B cell (primary cell): ENCODE data around the gene ZNF423. TPM values are rescaled to one million over a fixed set of nuclear protein-coding genes. Genes with fewer than 3 reads are reported as not detected.
A peak's percentile ranks its signal among the peaks of the same experiment; 100 is the strongest.

Experiments
- ATAC-seq: fragments of 200-7000 bp; cut with Tn5 transposase; one replicate; pipeline ENCODE4 v1.10.0; 2021; ENCODE audit warnings: low read depth, mild to moderate bottlenecking, moderate number of reproducible peaks, moderate library complexity
- CTCF ChIA-PET: fragments of 350-600 bp; sonication (Branson Sonifier 250); formaldehyde crosslinking; loops from one replicate; lab custom pipeline; 2021; ENCODE audit warnings: antibody characterized with exemption, inconsistent platforms; lab: Charles Lee
- POLR2A ChIA-PET: fragments of 350-600 bp; sonication (Branson Sonifier 250); formaldehyde crosslinking; loops from one replicate; lab custom pipeline; 2021; ENCODE audit warnings: antibody characterized with exemption; lab: Charles Lee
- DNase-seq: peaks from one replicate; pipeline ENCODE4 v3.0.0; 2013
- H2AFZ ChIP-seq: 2 replicates; pipeline ENCODE4 v1.6.1; 2012; ENCODE audit warnings: mild to moderate bottlenecking, low read depth, low read length; ENCODE audit not compliant: insufficient read depth, poor library complexity, severe bottlenecking
- H3K27ac ChIP-seq, 2 donors: 1 replicate in 1 of 2; 2 replicates in 1 of 2; pipeline ENCODE4 v1.5.1; 2012 to 2013; ENCODE audit warnings: low read length in 2 of 2, mild to moderate bottlenecking in 2 of 2, moderate library complexity in 1 of 2
- H3K27me3 ChIP-seq, 4 experiments: fragments of 200-600 bp in 1 of 4; sonication (generic) in 1 of 4; replicated peaks in 1 of 4; 1 replicate in 2 of 4; 2 replicates in 2 of 4; pipeline versions ENCODE4 v1.6.1 to v1.7.0; 2013 to 2016; ENCODE audit warnings: low read length in 3 of 4, mild to moderate bottlenecking in 2 of 4, mixed read lengths in 1 of 4, moderate library complexity in 1 of 4; ENCODE audit not compliant: insufficient read depth in 4 of 4, control insufficient read depth in 3 of 4; ENCODE audit errors: control extremely low read depth in 1 of 4
- H3K36me3 ChIP-seq, 2 experiments: replicated peaks in 1 of 2; 1 replicate in 1 of 2; 2 replicates in 1 of 2; pipeline versions ENCODE4 v1.6.1 to v1.7.1; 2013; ENCODE audit warnings: low read length in 1 of 2; ENCODE audit not compliant: insufficient read depth in 2 of 2, control insufficient read depth in 1 of 2; ENCODE audit errors: control extremely low read depth in 1 of 2, extremely low read depth in 1 of 2
- H3K4me1 ChIP-seq, 2 donors: fragments of 200-600 bp in 1 of 2; sonication (generic) in 1 of 2; 1 replicate in 1 of 2; 2 replicates in 1 of 2; pipeline versions ENCODE4 v1.5.1 to v1.6.1; 2013 to 2017; ENCODE audit warnings: low read length in 2 of 2; ENCODE audit not compliant: control insufficient read depth in 2 of 2, insufficient read depth in 2 of 2
- H3K4me2 ChIP-seq: replicated peaks from 2 replicates; pipeline ENCODE3; 2012; ENCODE audit warnings: mild to moderate bottlenecking, low read depth, low read length; ENCODE audit not compliant: poor library complexity, severe bottlenecking
- H3K4me3 ChIP-seq, 5 experiments: fragments of 200-600 bp in 1 of 5; sonication (generic) in 1 of 5; 1 replicate in 3 of 5; 2 replicates in 2 of 5; pipeline versions ENCODE4 v1.5.1 to v1.7.0; 2011 to 2016; ENCODE audit warnings: low read length in 4 of 5, mild to moderate bottlenecking in 4 of 5, low read depth in 2 of 5, control low read depth in 1 of 5, moderate library complexity in 1 of 5; ENCODE audit not compliant: insufficient read depth in 1 of 5; ENCODE audit errors: control extremely low read depth in 1 of 5, extremely low read depth in 1 of 5
- H3K79me2 ChIP-seq: fragments of 200-600 bp; sonication (generic); one replicate; pipeline ENCODE4 v1.6.0; 2016; ENCODE audit warnings: low read length; ENCODE audit not compliant: control insufficient read depth, insufficient read depth
- H3K9ac ChIP-seq: fragments of 200-600 bp; sonication (generic); 2 replicates; pipeline ENCODE4 v1.6.1; 2017; ENCODE audit warnings: mild to moderate bottlenecking, low read length, moderate library complexity
- H3K9me3 ChIP-seq, 3 donors: one replicate each; pipeline versions ENCODE4 v1.6.1 to v1.7.1; 2013; ENCODE audit warnings: low read length in 2 of 3; ENCODE audit not compliant: control insufficient read depth in 2 of 3, insufficient read depth in 1 of 3; ENCODE audit errors: control extremely low read depth in 1 of 3
- H4K20me1 ChIP-seq: 2 replicates; pipeline ENCODE4 v1.6.0; 2012; ENCODE audit warnings: mild to moderate bottlenecking, low read length; ENCODE audit not compliant: insufficient read depth, control insufficient read depth, poor library complexity, severe bottlenecking
- H3K27ac Mint-ChIP-seq: one replicate; pipeline ENCODE4 v1.8.0; 2021; ENCODE audit warnings: mixed read lengths
- H3K27me3 Mint-ChIP-seq: one replicate; pipeline ENCODE4 v1.8.0; 2021; ENCODE audit warnings: mixed read lengths
- H3K4me1 Mint-ChIP-seq: one replicate; pipeline ENCODE4 v1.8.0; 2021; ENCODE audit warnings: mixed read lengths
- H3K4me3 Mint-ChIP-seq: one replicate; pipeline ENCODE4 v1.8.0; 2021; ENCODE audit warnings: mixed read lengths
- H3K9me3 Mint-ChIP-seq: one replicate; pipeline ENCODE4 v1.8.0; 2022; ENCODE audit warnings: mixed read lengths; ENCODE audit not compliant: insufficient read depth
- EZH2 ChIP-seq: IDR thresholded peaks from 2 replicates; pipeline ENCODE4 v1.6.1; 2012; ENCODE audit warnings: borderline replicate concordance, low read depth, mild to moderate bottlenecking, moderate library complexity, low read length; ENCODE audit not compliant: insufficient read depth, poor library complexity, severe bottlenecking
- WGBS: methylation state at CpG from one replicate; pipeline ENCODE4 v1.1.5; 2013; ENCODE audit warnings: missing lambda C conversion rate; ENCODE audit not compliant: insufficient coverage; 5-methylcytosine and 5-hydroxymethylcytosine counted together
- intact Hi-C: fragments of 100-400 bp; cut with micrococcal nuclease; formaldehyde crosslinking; loops from one replicate; pipeline ENCODE4 v1.10.0; 2022
- polyA plus RNA-seq: library from polyadenylated mRNA; depleted of rRNA; stranded (reverse); fragments of >200 nt; gene quantifications from 2 replicates; pipeline ENCODE4 v1.2.3, GENCODE V29; 2012
- total RNA-seq, 2 donors: library from RNA; stranded (reverse); fragments of 120-200 nt in 1 of 2; gene quantifications; 1 replicate in 1 of 2; 2 replicates in 1 of 2; pipeline versions ENCODE4 v1.2.3 to v1.2.4, GENCODE V29; 2013 to 2022
- TF ChIP-seq, protein P1 (sequence below): fragments of 200-600 bp; IDR thresholded peaks from one replicate; pipeline ENCODE4 v1.8.0; 2022; ENCODE audit warnings: antibody characterized with exemption, mild to moderate bottlenecking

Gene ZNF423
- total and polyA plus RNA-seq, 2 donors (not counting 1 experiment from before 2014, with no cell fraction given) = not detected

DNA sequence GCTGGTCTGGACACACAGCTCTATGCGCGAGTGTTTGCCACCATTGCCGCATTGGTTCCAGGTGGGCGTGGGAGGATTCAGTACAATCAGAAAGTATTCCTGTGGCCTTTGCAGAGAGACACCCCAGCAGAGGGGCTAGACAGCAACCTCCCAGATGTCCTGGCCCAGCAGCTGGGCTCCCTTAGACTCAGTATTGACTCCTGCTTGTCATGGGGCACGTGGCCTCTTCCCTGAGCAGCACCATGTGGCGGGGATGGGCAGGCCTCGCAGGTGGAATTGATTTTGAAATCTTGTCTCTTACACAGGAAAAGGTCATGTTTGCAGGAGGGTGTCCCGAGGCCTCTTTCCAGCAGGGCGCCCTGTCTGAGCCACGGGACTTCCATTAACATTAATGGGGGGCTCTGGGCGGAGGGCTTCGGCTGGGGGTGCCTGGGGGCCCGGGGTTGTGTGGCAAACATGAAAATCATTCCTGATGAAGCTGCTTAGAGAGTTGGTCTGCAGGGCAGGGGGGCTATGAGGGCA, 385.9 kb downstream of the ZNF423 start:
- no peaks in the 10 kb centered on the region for H3K36me3 ChIP-seq
- no peak for TF ChIP-seq EZH2
- TF ChIP-seq, protein P1, sequence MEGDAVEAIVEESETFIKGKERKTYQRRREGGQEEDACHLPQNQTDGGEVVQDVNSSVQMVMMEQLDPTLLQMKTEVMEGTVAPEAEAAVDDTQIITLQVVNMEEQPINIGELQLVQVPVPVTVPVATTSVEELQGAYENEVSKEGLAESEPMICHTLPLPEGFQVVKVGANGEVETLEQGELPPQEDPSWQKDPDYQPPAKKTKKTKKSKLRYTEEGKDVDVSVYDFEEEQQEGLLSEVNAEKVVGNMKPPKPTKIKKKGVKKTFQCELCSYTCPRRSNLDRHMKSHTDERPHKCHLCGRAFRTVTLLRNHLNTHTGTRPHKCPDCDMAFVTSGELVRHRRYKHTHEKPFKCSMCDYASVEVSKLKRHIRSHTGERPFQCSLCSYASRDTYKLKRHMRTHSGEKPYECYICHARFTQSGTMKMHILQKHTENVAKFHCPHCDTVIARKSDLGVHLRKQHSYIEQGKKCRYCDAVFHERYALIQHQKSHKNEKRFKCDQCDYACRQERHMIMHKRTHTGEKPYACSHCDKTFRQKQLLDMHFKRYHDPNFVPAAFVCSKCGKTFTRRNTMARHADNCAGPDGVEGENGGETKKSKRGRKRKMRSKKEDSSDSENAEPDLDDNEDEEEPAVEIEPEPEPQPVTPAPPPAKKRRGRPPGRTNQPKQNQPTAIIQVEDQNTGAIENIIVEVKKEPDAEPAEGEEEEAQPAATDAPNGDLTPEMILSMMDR = no peak
- no peak overlapping the region for H3K9ac ChIP-seq
- no peak overlapping the region for H3K4me2 ChIP-seq
- Mint-ChIP-seq H3K27ac (no peak overlapping the region), H3K4me3 (no peak overlapping the region), H3K9me3 (no peaks in the 10 kb centered on the region), H3K27me3 (no peaks in the 10 kb centered on the region), H3K4me1 (peaks cover 6% of the 10 kb centered on the region)
- intact Hi-C loops = no loop called here
- H3K27ac ChIP-seq = no peak overlapping the region
- CTCF ChIA-PET = no interaction called here
- no peak overlapping the region for H2AFZ ChIP-seq
- H3K4me3 ChIP-seq = no peak overlapping the region
- H3K27me3 ChIP-seq = no peaks in the 10 kb centered on the region
- H3K4me1 ChIP-seq = peaks cover 6 to 10% of the 10 kb centered on the region in 2 donors
- H4K20me1 ChIP-seq = no peaks in the 10 kb centered on the region
- 88% methylated on average over 13 of the region's 13 CpGs for WGBS
- no peak for DNase-seq
- no peaks in the 10 kb centered on the region for H3K79me2 ChIP-seq
- POLR2A ChIA-PET = no interaction called here
- ATAC-seq = no peak
- no peaks in the 10 kb centered on the region for H3K9me3 ChIP-seq

DNA sequence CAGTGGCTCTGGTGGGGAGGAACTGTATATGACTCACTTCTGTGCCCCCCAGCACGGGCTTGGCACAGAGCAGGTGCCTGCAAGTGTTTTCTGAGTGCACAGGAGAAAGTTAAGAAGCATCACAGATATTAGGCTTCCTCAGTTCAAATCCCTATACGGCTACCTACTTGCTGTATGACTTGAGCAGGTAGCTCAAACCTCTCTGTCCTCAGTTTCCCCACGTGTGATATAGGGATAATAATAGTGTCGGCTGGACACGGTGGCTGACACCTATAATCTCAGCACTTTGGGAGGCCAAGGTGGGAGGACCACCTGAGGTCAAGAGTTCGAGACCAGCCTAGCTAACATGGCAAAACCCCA, 386.6 kb downstream of the ZNF423 start:
- no peak overlapping the region for H3K4me2 ChIP-seq
- Mint-ChIP-seq H3K4me1 (peaks cover 10% of the 10 kb centered on the region), H3K9me3 (no peaks in the 10 kb centered on the region), H3K27ac (peak overlapping the region; percentile 47), H3K27me3 (no peaks in the 10 kb centered on the region), H3K4me3 (no peak overlapping the region)
- no peak overlapping the region for H2AFZ ChIP-seq
- H3K36me3 ChIP-seq = no peaks in the 10 kb centered on the region
- POLR2A ChIA-PET = no interaction called here
- DNase-seq (no peak), ATAC-seq (no peak)
- H3K4me3 ChIP-seq = no peak overlapping the region
- TF ChIP-seq, protein P1 = no peak
- TF ChIP-seq EZH2 = no peak
- 94% methylated on average over 3 of the region's 6 CpGs for WGBS
- no peaks in the 10 kb centered on the region for H3K9me3 ChIP-seq
- no peak overlapping the region for H3K9ac ChIP-seq
- H4K20me1 ChIP-seq = no peaks in the 10 kb centered on the region
- CTCF ChIA-PET = no interaction called here
- no peaks in the 10 kb centered on the region for H3K79me2 ChIP-seq
- H3K27ac ChIP-seq = no peak overlapping the region
- intact Hi-C loops = no loop called here
- peaks cover 12 to 16% of the 10 kb centered on the region in 2 donors for H3K4me1 ChIP-seq
- no peaks in the 10 kb centered on the region for H3K27me3 ChIP-seq
